A673 (cell line): ENCODE data around the gene DNAJB12. TPM values are rescaled to one million over a fixed set of nuclear protein-coding genes. Genes with fewer than 3 reads are reported as not detected.

ENCODE experiments used
- BruUV-seq: library from RNA; stranded (reverse); fragments of 400-500 nt; replicated peaks from 2 replicates; lab custom pipeline; 2021; lab: Mats Ljungman, UMichigan
- CTCF ChIA-PET: fragments of 300-600 bp; sonication (Branson Sonifier 250); formaldehyde crosslinking; loops from one replicate; lab custom pipeline; 2022; ENCODE audit warnings: antibody characterized with exemption; lab: Charles Lee
- POLR2A ChIA-PET: fragments of 300-600 bp; sonication (Branson Sonifier 250); formaldehyde crosslinking; loops from one replicate; lab custom pipeline; 2022; ENCODE audit warnings: antibody characterized with exemption; ENCODE audit not compliant: low non-redundant PET; lab: Charles Lee
- DNase-seq: peaks from one replicate; pipeline ENCODE4 v3.0.0-alpha.2; 2015; ENCODE audit warnings: low spot score
- H3K27ac ChIP-seq: fragments of 200-600 bp; sonication (generic); 2 replicates; pipeline ENCODE4 v1.5.1; 2016; ENCODE audit warnings: mixed run types, low read depth, mild to moderate bottlenecking, mixed read lengths, antibody characterized with exemption, low read length; ENCODE audit not compliant: poor library complexity, severe bottlenecking
- H3K27me3 ChIP-seq: fragments of 200-600 bp; sonication (generic); replicated peaks from 2 replicates; pipeline ENCODE4 v1.6.1; 2017; ENCODE audit warnings: mixed run types, low read depth, mild to moderate bottlenecking, mixed read lengths, antibody characterized with exemption, low read length; ENCODE audit not compliant: insufficient read depth, poor library complexity
- H3K36me3 ChIP-seq: fragments of 200-600 bp; sonication (generic); 2 replicates; pipeline ENCODE4 v1.6.1; 2016; ENCODE audit warnings: mixed run types, mild to moderate bottlenecking, mixed read lengths, antibody characterized with exemption, low read length; ENCODE audit not compliant: insufficient read depth, poor library complexity, severe bottlenecking
- H3K4me1 ChIP-seq: fragments of 200-600 bp; sonication (generic); 2 replicates; pipeline ENCODE4 v1.6.1; 2017; ENCODE audit warnings: mixed run types, mild to moderate bottlenecking, mixed read lengths, antibody characterized with exemption, low read length; ENCODE audit not compliant: insufficient read depth, poor library complexity, severe bottlenecking
- H3K4me3 ChIP-seq: fragments of 200-600 bp; sonication (generic); 2 replicates; pipeline ENCODE4 v1.5.1; 2016; ENCODE audit warnings: low read depth, mixed run types, mild to moderate bottlenecking, mixed read lengths, low read length; ENCODE audit not compliant: poor library complexity, severe bottlenecking
- H3K9me3 ChIP-seq: fragments of 200-600 bp; sonication (generic); 2 replicates; pipeline ENCODE4 v1.6.1; 2016; ENCODE audit warnings: mixed run types, low read depth, mild to moderate bottlenecking, mixed read lengths, antibody characterized with exemption, low read length; ENCODE audit not compliant: poor library complexity, severe bottlenecking
- CTCF ChIP-seq: fragments of 300-800, 200-600 bp; sonication (generic); conservative IDR thresholded peaks from 2 replicates; pipeline ENCODE4 v1.5.1; 2017; ENCODE audit warnings: low read depth, mild to moderate bottlenecking, antibody characterized with exemption, low read length, moderate library complexity, mixed read lengths
- EZH2 ChIP-seq: fragments of 200-600 bp; sonication (generic); IDR thresholded peaks from 2 replicates; pipeline ENCODE4 v1.6.1; 2017; ENCODE audit warnings: borderline replicate concordance, low read depth, mild to moderate bottlenecking, mixed read lengths, antibody characterized with exemption, low read length; ENCODE audit not compliant: poor library complexity, severe bottlenecking
- intact Hi-C: fragments of 100-400 bp; cut with micrococcal nuclease; formaldehyde crosslinking; loops from one replicate; pipeline ENCODE4 v1.10.0; 2022; ENCODE audit not compliant: unreplicated experiment
- total RNA-seq: library from RNA; stranded (reverse); gene quantifications from 2 replicates; pipeline ENCODE4 v1.2.3, GENCODE V29; 2021

DNAJB12 gene
- total RNA-seq, 1 experiment from 2014 or later: 29.5 TPM

- BruUV-seq: no TSS peak
- intact Hi-C loops: no loop called here
- TF ChIP-seq EZH2: no peak
- no peak for TF ChIP-seq CTCF
Observed at GRCh38 chr10:72390764-72391163, 36.0 kb upstream of the DNAJB12 start.

GRCh38 chr10:72389716-72390115 lies 35.0 kb upstream of the DNAJB12 start:
- no TSS peak for BruUV-seq
- H3K27ac ChIP-seq: no peak overlapping the region
- ChIA-PET CTCF (no interaction called here), POLR2A (no interaction called here)
- no peaks in the 10 kb centered on the region for H3K4me1 ChIP-seq
- H3K9me3 ChIP-seq: no peaks in the 10 kb centered on the region
- H3K4me3 ChIP-seq: no peak overlapping the region
- no peaks in the 10 kb centered on the region for H3K27me3 ChIP-seq
- intact Hi-C loops: no loop called here
- H3K36me3 ChIP-seq: no peaks in the 10 kb centered on the region
- TF ChIP-seq EZH2: no peak
- no peak for TF ChIP-seq CTCF
- no peak for DNase-seq

More at GRCh38 chr10:72390764-72391163, 36.0 kb upstream of the DNAJB12 start:
- H3K27ac ChIP-seq: no peak overlapping the region
- H3K9me3 ChIP-seq: no peaks in the 10 kb centered on the region
- no peaks in the 10 kb centered on the region for H3K27me3 ChIP-seq
- no peak overlapping the region for H3K4me3 ChIP-seq
- DNase-seq: no peak
- H3K36me3 ChIP-seq: no peaks in the 10 kb centered on the region
- no peaks in the 10 kb centered on the region for H3K4me1 ChIP-seq
- POLR2A ChIA-PET: no interaction called here
- CTCF ChIA-PET: interaction anchor here (0.7 kb wide), 1 partner anchor 174 kb away, joined by 4 read pairs; no protein-coding TSS in a partner anchor

GRCh38 chr10:72389014-72389413 lies 34.3 kb upstream of the DNAJB12 start:
- ChIA-PET POLR2A (no interaction called here), CTCF (no interaction called here)
- no peaks in the 10 kb centered on the region for H3K9me3 ChIP-seq
- no peak overlapping the region for H3K27ac ChIP-seq
- no peak for DNase-seq
- H3K27me3 ChIP-seq: no peaks in the 10 kb centered on the region
- TF ChIP-seq CTCF (no peak), EZH2 (no peak)
- no peaks in the 10 kb centered on the region for H3K4me1 ChIP-seq
- intact Hi-C loops: no loop called here
- no TSS peak for BruUV-seq
- H3K36me3 ChIP-seq: no peaks in the 10 kb centered on the region
- no peak overlapping the region for H3K4me3 ChIP-seq
